Nephron (organoid): ENCODE results near the gene USH2A.
"Not testable (repeated sequence)": the region's sequence is repeated elsewhere in the genome, so short reads cannot be mapped to it uniquely, and the experiment has no call there.

Experiments used
- H3K27ac Mint-ChIP-seq, 3 experiments: 2 replicates each; pipeline ENCODE4 v1.8.0; 2020; ENCODE audit warnings: mixed read lengths in 3 of 3, mild to moderate bottlenecking in 2 of 3, moderate library complexity in 1 of 3
- H3K27me3 Mint-ChIP-seq: 2 replicates; pipeline ENCODE4 v1.8.0; 2021; ENCODE audit warnings: low read depth, mild to moderate bottlenecking, moderate library complexity, mixed read lengths
- H3K36me3 Mint-ChIP-seq: 2 replicates; pipeline ENCODE4 v1.8.0; 2020; ENCODE audit warnings: low read depth, mixed read lengths
- H3K4me1 Mint-ChIP-seq: 2 replicates; pipeline ENCODE4 v1.8.0; 2020; ENCODE audit warnings: mixed read lengths
- H3K4me3 Mint-ChIP-seq, 3 experiments: 2 replicates each; pipeline ENCODE4 v1.8.0; 2020; ENCODE audit warnings: mild to moderate bottlenecking in 3 of 3, mixed read lengths in 3 of 3, moderate library complexity in 2 of 3
- H3K9me3 Mint-ChIP-seq: 2 replicates; pipeline ENCODE4 v1.8.0; 2020; ENCODE audit warnings: mixed read lengths
- CTCF ChIP-seq, 3 experiments: fragments of 200-600 bp; sonication (generic); IDR thresholded peaks; one replicate each; pipeline ENCODE4 v1.5.0; 2021; ENCODE audit warnings: antibody characterized with exemption in 3 of 3; ENCODE audit not compliant: unreplicated experiment in 3 of 3

The USH2A gene

GRCh38 chr1:216350186-216350585 lies 73.1 kb downstream of the USH2A start:
- TF ChIP-seq CTCF (IDR thresholded peaks at IDR 0.05; ENCODE audit: unreplicated experiment in 3 of 3): no peak
- H3K4me1 Mint-ChIP-seq: no peaks in the 10 kb centered on the region
- no peak overlapping the region for H3K27ac Mint-ChIP-seq

GRCh38 chr1:216346526-216346925 lies 76.7 kb downstream of the USH2A start:
- Mint-ChIP-seq H3K9me3 (peaks cover 5% of the 10 kb centered on the region), H3K27ac (peak overlapping the region in 1 of 3 experiments; percentile 27), H3K27me3 (no peaks in the 10 kb centered on the region), H3K36me3 (no peaks in the 10 kb centered on the region), H3K4me1 (no peaks in the 10 kb centered on the region), H3K4me3 (no peak overlapping the region)
- no peak for TF ChIP-seq CTCF (IDR thresholded peaks at IDR 0.05; ENCODE audit: unreplicated experiment in 3 of 3)

More at GRCh38 chr1:216350186-216350585, 73.1 kb downstream of the USH2A start:
- no peak overlapping the region for H3K4me3 Mint-ChIP-seq
- no peaks in the 10 kb centered on the region for H3K27me3 Mint-ChIP-seq
- H3K9me3 Mint-ChIP-seq: peaks cover 5% of the 10 kb centered on the region
- H3K36me3 Mint-ChIP-seq: no peaks in the 10 kb centered on the region

DNA sequence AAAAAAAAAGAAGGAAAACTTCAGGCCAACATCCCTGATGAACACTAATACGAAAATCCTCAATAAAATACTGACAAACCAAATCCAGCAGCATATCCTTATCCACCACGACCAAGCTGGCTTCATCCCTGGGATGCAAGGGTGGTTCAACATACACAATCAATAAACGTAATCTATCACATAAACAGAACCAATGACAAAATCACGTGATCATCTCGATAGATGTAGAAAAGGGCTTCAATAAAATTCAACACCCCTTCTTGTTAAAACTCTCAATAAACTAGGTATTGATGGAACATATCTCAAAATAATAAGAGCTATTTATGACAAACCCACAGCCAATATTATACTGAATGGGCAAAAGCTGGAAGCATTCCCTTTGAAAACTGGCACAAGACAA lies 82.7 kb downstream of the USH2A start:
- H3K36me3 Mint-ChIP-seq, H3K27ac Mint-ChIP-seq, H3K9me3 Mint-ChIP-seq, H3K27me3 Mint-ChIP-seq, H3K4me3 Mint-ChIP-seq, H3K4me1 Mint-ChIP-seq: not testable (repeated sequence)

DNA sequence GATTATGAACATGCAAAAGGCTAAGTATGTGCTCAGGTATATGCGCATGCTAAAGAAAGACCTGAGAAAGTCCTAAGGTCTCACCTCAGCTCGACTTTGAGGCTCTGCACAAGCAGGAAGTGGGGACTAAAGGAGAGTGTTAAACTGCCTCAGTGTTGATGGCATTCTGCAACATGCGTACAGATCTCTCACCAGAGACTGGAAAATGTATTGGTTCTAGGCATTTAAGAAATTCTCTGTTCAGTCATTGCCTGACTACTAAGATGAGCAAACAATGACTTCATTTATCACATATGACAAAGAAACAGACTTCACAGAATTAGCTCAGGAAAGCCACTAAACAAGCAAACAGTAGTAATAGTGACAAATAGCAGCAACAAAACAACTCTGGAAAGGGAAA lies 90.8 kb downstream of the USH2A start:
- Mint-ChIP-seq H3K27ac (no peak overlapping the region), H3K4me3 (no peak overlapping the region), H3K9me3 (peaks cover 2% of the 10 kb centered on the region), H3K36me3 (no peaks in the 10 kb centered on the region), H3K27me3 (no peaks in the 10 kb centered on the region), H3K4me1 (no peaks in the 10 kb centered on the region)
- no peak for TF ChIP-seq CTCF (IDR thresholded peaks at IDR 0.05; ENCODE audit: unreplicated experiment in 3 of 3)

DNA sequence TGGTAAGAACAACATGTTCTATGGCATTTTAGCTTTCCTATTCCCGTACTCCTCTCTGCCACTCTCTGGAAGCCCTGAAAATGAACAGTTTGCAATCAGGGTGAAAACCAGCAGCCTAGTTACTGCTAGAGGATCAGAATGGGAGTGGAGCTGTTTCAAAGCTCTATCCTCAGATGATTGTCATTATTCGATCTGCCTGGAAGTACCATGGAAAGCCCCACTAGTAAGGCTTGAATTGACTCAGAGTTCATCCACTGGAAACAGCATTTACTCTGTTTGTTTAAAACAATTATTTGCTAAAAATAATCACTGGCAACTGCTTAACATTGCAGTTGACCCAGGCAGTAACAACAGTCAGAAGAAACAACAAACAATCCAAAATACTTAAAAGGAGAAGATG lies 91.2 kb downstream of the USH2A start:
- no peak for TF ChIP-seq CTCF (IDR thresholded peaks at IDR 0.05; ENCODE audit: unreplicated experiment in 3 of 3)
- Mint-ChIP-seq H3K27ac (no peak overlapping the region), H3K4me3 (no peak overlapping the region), H3K9me3 (peaks cover 2% of the 10 kb centered on the region), H3K4me1 (no peaks in the 10 kb centered on the region), H3K27me3 (no peaks in the 10 kb centered on the region), H3K36me3 (no peaks in the 10 kb centered on the region)

DNA sequence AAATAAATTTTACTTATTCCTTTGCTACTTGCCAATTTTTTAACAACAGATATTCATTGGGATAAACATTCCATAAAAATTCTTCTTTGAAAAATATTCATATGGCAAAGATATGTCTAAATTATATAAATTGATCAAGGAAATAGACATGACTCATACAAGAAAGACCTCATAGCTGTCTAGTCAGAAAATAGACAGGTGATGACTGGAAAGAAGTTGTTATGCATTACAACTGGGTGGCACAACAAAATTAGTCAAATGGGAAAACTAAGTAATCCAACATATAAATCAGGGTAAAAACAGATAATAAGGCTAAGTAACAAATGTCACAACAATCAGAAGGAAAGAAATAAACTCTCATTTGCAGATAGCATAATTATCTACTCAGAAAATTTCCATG lies 92.0 kb downstream of the USH2A start:
- Mint-ChIP-seq H3K9me3 (peaks cover 2% of the 10 kb centered on the region), H3K27ac (no peak overlapping the region), H3K27me3 (no peaks in the 10 kb centered on the region)

More for the DNA sequence above, 92.0 kb downstream of the USH2A start:
- TF ChIP-seq CTCF (IDR thresholded peaks at IDR 0.05; ENCODE audit: unreplicated experiment in 3 of 3): no peak
- no peaks in the 10 kb centered on the region for H3K36me3 Mint-ChIP-seq
- H3K4me1 Mint-ChIP-seq: no peaks in the 10 kb centered on the region
- no peak overlapping the region for H3K4me3 Mint-ChIP-seq
